ENCODE data around the gene SHMT2. TPM values are rescaled to one million over a fixed set of nuclear protein-coding genes. Genes with fewer than 3 reads are reported as not detected.
A peak's percentile ranks its signal among the peaks of the same experiment; 100 is the strongest.

Gene SHMT2
- total RNA-seq, 1 donor from 2014 or later: 78.7 TPM

GRCh38 chr12:57215668-57216013 lies 13.9 kb upstream of the SHMT2 start:
- H3K27ac Mint-ChIP-seq: no peak overlapping the region

GRCh38 chr12:57216014-57216911 lies 13.2 kb upstream of the SHMT2 start, which contains the start of gene NXPH4:
Gene NXPH4, plus strand, starts transcription at chr12:57216794. Its CDS starts 176 bp downstream, at chr12:57216970.
- Mint-ChIP-seq H3K27me3 (ENCODE audit: low read depth) (peaks cover 65% of the 10 kb centered on the region), H3K4me3 (peak within 1 kb of the TSS; percentile 81), H3K27ac (peak within 1 kb of the TSS; percentile 75), H3K4me1 (peaks cover 64% of the 10 kb centered on the region), H3K36me3 (no peaks in the 10 kb centered on the region), H3K9me3 (no peaks in the 10 kb centered on the region)
- no peak for DNase-seq (ENCODE audit: low spot score in 2 of 2, unreplicated experiment in 2 of 2)
- TF ChIP-seq CTCF (IDR thresholded peaks at IDR 0.05; ENCODE audit: unreplicated experiment): no peak

More at GRCh38 chr12:57215668-57216013, 13.9 kb upstream of the SHMT2 start:
- TF ChIP-seq CTCF (IDR thresholded peaks at IDR 0.05; ENCODE audit: unreplicated experiment): no peak
- Mint-ChIP-seq H3K36me3 (no peaks in the 10 kb centered on the region), H3K4me1 (peaks cover 58% of the 10 kb centered on the region), H3K27me3 (ENCODE audit: low read depth) (peaks cover 59% of the 10 kb centered on the region), H3K4me3 (peak overlapping the region; percentile 59), H3K9me3 (no peaks in the 10 kb centered on the region)
- no peak for DNase-seq (ENCODE audit: low spot score in 2 of 2, unreplicated experiment in 2 of 2)

- no peaks in the 10 kb centered on the region for H3K9me3 Mint-ChIP-seq
- H3K4me3 Mint-ChIP-seq: peak overlapping the region; percentile 81
- no peak for DNase-seq (ENCODE audit: low spot score in 2 of 2, unreplicated experiment in 2 of 2)
- TF ChIP-seq CTCF (IDR thresholded peaks at IDR 0.05; ENCODE audit: unreplicated experiment): no peak
- peak overlapping the region; percentile 75 for H3K27ac Mint-ChIP-seq
- H3K36me3 Mint-ChIP-seq: no peaks in the 10 kb centered on the region
- peaks cover 71% of the 10 kb centered on the region for H3K4me1 Mint-ChIP-seq
- peaks cover 74% of the 10 kb centered on the region for H3K27me3 Mint-ChIP-seq (ENCODE audit: low read depth)
Measured at GRCh38 chr12:57216921-57217879, 12.3 kb upstream of the SHMT2 start.

- Mint-ChIP-seq H3K36me3 (no peaks in the 10 kb centered on the region), H3K4me1 (peaks cover 76% of the 10 kb centered on the region), H3K27ac (no peak overlapping the region), H3K4me3 (peak overlapping the region; percentile 20), H3K27me3 (ENCODE audit: low read depth) (peaks cover 85% of the 10 kb centered on the region), H3K9me3 (no peaks in the 10 kb centered on the region)
- DNase-seq (ENCODE audit: low spot score in 2 of 2, unreplicated experiment in 2 of 2): no peak
- TF ChIP-seq CTCF (IDR thresholded peaks at IDR 0.05; ENCODE audit: unreplicated experiment): no peak
Measured at GRCh38 chr12:57218030-57218853, 11.3 kb upstream of the SHMT2 start.
